NCI-H128 (cell line): ENCODE results near the gene KRT10.
"Not testable (repeated sequence)": the region's sequence is repeated elsewhere in the genome, so short reads cannot be mapped to it uniquely, and the experiment has no call there.

ENCODE experiments used
- DNase-seq: peaks from one replicate; lab custom pipeline; 2025; ENCODE audit not compliant: unreplicated experiment; lab: John Stamatoyannopoulos, UW

Gene KRT10

GRCh38 chr17:40822132-40822812 is at the start of gene KRT10:
KRT10 (minus strand) TSS chr17:40822614; CDS start chr17:40822585, 29 bp downstream.
- no peak for DNase-seq

GRCh38 chr17:40871316-40871715 is 48.9 kb upstream of the KRT10 start:
- no peak for DNase-seq

GRCh38 chr17:40870136-40870535 is 47.7 kb upstream of the KRT10 start:
- DNase-seq: no peak

- DNase-seq: no peak
These were observed 44.4 kb upstream of the KRT10 start, which contains the start of gene KRT12 for GRCh38 chr17:40866838-40867237. KRT12 (minus strand) TSS chr17:40867223; CDS start chr17:40867186, 37 bp downstream.

GRCh38 chr17:40864661-40865390 is 42.4 kb upstream of the KRT10 start:
- DNase-seq: no peak

GRCh38 chr17:40862985-40863733 is 40.7 kb upstream of the KRT10 start:
- DNase-seq: no peak

GRCh38 chr17:40859536-40859935 is 37.1 kb upstream of the KRT10 start:
- DNase-seq: no peak

- not testable (repeated sequence) for DNase-seq
These were observed 36.3 kb upstream of the KRT10 start for GRCh38 chr17:40858667-40859066.

- no peak for DNase-seq
These were observed 35.1 kb upstream of the KRT10 start for GRCh38 chr17:40857535-40857934.

GRCh38 chr17:40854175-40854814 is 31.9 kb upstream of the KRT10 start:
- no peak for DNase-seq

GRCh38 chr17:40852364-40852763 is 29.9 kb upstream of the KRT10 start:
- DNase-seq: no peak

- DNase-seq: no peak
These were observed 28.0 kb upstream of the KRT10 start for GRCh38 chr17:40850293-40850972.

GRCh38 chr17:40849723-40850122 is 27.3 kb upstream of the KRT10 start:
- DNase-seq: no peak

- no peak for DNase-seq
These were observed 26.3 kb upstream of the KRT10 start for GRCh38 chr17:40848583-40849235.

GRCh38 chr17:40846515-40847144 is 24.2 kb upstream of the KRT10 start:
- no peak for DNase-seq

- DNase-seq: no peak
These were observed 22.3 kb upstream of the KRT10 start for GRCh38 chr17:40844671-40845107.

GRCh38 chr17:40843242-40843641 is 20.8 kb upstream of the KRT10 start:
- DNase-seq: no peak

GRCh38 chr17:40841246-40841645 is 18.8 kb upstream of the KRT10 start:
- no peak for DNase-seq

- no peak for DNase-seq
These were observed 16.8 kb upstream of the KRT10 start for GRCh38 chr17:40839194-40839593.

GRCh38 chr17:40836020-40836419 is 13.6 kb upstream of the KRT10 start:
- no peak for DNase-seq
